Sciatic nerve (tissue), 2 donors: ENCODE results near the gene KATNB1. TPM values are rescaled to one million over a fixed set of nuclear protein-coding genes. Genes with fewer than 3 reads are reported as not detected.
"Not testable (repeated sequence)": the region's sequence is repeated elsewhere in the genome, so short reads cannot be mapped to it uniquely, and the experiment has no call there.

Source experiments
- ATAC-seq: fragments of 200-7000 bp; cut with Tn5 transposase; one replicate; pipeline ENCODE4 v1.9.1; 2020; ENCODE audit warnings: mild to moderate bottlenecking, moderate library complexity
- DNase-seq: peaks from one replicate; pipeline ENCODE4 v3.0.0-alpha.2; 2020; ENCODE audit warnings: low spot score
- intact Hi-C: fragments of 100-400 bp; cut with DNase I; formaldehyde crosslinking; loops from one replicate; pipeline ENCODE4 v1.14.2; 2022
- total RNA-seq: library from RNA; stranded (reverse); fragmentation: NEBNext Ultra II Directional; extraction: Animal tissue kit (Norgen Biotek cat#: 25700); gene quantifications from one replicate; pipeline ENCODE4 v1.2.1, GENCODE V29; 2021
- donor health status: DM: no; HTN: no; CAD: no.
- donor health status: DM: no; HTN: no; CAD: no.

KATNB1 gene
- total RNA-seq, 1 donor from 2014 or later: 14.7 TPM

DNA sequence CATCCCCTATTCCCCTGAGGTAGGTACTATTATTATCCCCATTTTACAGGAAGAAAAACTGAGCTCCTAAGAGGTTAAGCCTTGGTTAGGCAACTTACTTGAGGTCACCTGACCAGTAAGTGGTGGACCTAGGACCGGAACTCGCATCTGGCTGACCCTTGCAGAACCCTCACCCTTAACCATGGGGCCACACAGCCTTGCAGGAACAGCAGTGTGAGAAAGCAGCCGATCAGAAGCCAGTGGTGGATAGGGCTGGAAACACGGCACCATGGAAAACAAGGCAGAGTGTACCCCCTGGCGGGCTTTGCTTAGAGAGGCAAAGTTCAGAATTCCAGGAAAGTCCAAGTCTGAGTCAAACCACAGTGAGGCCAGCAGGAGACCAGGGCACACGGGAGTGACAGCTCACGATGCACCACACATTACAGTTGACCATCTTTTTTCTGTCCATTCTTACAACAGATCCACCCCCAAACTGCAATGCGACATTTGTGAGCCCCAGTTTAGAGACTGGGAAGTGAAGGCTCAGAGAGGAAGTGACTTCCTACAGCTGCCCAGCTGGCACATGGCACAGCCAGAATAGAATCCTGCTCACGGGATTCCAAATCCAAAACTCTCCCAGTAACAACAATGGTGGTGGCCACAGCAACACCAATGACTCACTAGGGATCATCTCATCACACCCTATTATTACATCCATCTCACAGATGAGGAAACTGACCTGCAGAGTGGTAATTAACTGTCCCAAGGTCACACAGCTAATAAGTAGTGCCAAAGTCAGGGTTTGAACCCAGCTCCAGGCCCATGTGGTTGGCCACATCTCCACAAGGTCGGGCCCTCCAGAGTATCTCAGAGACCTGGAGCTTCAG is 46.4 kb downstream of the KATNB1 start:
- DNase-seq (no peak), ATAC-seq (no peak)
- intact Hi-C loops: no loop called here

GRCh38 chr16:57782607-57783055 is 47.1 kb downstream of the KATNB1 start:
- ATAC-seq, intact Hi-C loops, DNase-seq: not testable (repeated sequence)

DNA sequence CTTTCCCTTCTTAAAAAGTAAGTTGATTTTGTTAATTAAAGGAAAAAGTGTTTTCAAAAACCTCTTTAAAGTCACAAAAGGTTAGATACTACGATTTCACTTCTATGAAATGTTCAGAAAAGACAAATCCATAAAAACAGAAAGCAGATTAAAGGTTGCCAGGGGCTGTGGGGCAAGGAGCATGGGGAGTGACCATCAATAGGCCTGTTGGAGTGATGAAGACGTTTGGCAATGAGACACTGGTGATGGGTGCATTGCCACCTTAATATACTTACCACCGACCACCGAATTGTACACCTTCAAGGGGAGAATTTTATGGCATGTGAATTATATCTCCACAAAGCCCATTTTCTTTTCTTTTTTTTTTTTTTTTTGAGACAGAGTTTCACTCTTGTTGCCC is 47.5 kb downstream of the KATNB1 start:
- ATAC-seq: no peak
- DNase-seq: no peak
- intact Hi-C loops: no loop called here

- no peak for ATAC-seq
- no peak for DNase-seq
- intact Hi-C loops: no loop called here
These were observed 48.3 kb downstream of the KATNB1 start for GRCh38 chr16:57783883-57784282.

DNA sequence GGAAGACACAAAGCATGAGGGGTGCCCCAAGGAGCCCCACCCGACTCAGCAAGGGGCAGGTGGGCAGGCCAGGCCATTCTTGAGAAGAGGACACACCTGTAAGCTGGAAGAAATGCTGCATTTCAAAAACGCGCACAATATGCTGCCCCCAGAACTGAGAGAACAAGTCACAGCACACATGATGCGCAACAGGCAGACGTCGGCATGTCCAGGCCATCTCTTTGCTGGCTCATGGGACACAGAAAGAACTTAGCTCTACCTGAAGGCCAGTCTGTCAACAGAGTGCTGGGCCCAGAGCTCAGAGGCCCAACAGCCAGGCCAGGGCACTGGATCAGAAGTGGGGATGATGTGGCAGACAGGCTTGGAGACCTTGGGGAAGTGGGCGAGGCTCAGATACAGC is 48.8 kb downstream of the KATNB1 start:
- no peak for ATAC-seq
- intact Hi-C loops: no loop called here
- DNase-seq: no peak

- intact Hi-C loops: no loop called here
- no peak for DNase-seq
These were observed 49.8 kb downstream of the KATNB1 start for GRCh38 chr16:57785385-57785784.

DNA sequence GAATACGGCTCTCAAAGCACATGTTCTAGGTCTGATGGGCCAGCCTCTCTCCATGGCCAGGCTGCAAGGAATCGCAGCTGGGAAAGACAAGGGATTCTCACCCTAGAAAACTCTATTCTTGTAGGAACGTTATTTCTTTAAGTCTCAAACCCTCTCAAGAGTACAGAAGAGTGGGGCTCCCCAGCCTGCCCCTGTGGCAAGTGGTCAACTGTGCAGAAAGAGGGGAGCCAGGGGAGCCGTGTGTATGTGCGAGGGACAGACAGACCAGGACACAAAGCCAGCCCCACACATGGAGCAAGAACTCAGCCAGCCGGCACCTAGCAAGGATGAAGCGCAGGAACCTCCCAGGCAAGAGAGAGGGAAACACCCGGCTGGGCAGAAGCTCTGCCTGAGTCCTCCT is 50.4 kb downstream of the KATNB1 start:
- no peak for DNase-seq
- no peak for ATAC-seq
- intact Hi-C loops: no loop called here

More at GRCh38 chr16:57785385-57785784, 49.8 kb downstream of the KATNB1 start:
- ATAC-seq: no peak

DNA sequence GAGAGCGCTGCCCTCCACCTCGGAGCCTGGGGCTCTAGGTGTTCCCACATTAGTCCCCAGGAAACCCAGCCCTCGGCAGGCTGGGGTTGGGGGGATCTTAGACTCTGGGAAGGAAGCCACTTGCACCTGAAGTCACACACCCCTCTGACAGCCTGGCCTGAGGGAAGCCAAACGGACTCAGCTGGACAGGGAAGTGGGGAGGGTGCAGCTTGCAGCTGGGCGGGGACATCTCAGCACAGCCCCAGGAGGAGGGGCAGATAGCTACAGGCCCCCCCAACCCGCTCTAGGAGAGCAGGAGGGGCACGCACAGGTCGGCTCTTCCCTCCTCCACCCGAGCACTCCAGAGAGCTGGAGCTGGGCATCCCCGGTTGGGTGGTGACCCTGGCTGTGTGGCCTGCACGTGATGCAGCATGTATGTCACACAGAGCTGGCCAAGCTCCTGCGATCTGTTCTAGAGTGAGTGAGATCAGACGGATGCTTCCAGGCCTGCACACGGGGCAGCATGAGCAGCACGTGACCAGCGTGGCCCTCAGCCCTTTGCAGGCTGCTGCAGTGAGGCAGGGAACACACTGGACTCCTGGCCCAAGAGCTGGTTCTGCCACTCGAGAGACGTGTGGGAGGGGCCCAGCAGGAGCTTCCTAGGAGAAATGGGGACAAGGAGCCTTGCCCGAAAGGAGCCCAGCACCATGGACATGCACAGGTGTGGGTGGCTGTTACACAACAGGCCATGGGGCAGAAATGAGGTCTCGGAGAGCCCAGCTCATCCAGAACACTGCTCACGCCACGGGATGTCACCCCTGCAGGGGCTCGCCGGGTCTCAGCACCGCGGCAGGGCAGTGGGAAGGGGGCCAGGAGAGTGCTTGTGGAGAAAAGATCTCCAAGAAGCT is 51.3 kb downstream of the KATNB1 start:
- DNase-seq: no peak
- intact Hi-C loops: no loop called here
- peak; percentile 90 for ATAC-seq

DNA sequence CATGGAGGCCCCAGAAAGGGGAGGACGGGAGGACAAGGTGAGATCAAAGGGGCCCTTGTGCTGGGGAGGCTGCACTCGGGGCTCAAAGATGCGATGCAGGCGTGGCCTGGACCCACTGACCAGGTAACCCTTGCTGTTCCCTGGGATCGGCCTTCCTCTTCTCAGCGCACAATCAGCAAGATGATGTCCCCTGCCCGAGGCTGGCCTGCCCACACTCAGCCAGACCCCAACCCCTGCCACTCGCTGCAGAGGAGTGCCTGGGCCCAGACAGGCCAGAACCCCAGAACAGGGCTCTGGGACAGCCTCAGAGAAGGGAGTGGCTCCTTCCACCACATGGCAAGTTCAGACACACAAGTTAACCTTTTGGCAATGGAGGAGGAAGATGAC is 51.9 kb downstream of the KATNB1 start:
- intact Hi-C loops: no loop called here
- no peak for ATAC-seq
- no peak for DNase-seq

DNA sequence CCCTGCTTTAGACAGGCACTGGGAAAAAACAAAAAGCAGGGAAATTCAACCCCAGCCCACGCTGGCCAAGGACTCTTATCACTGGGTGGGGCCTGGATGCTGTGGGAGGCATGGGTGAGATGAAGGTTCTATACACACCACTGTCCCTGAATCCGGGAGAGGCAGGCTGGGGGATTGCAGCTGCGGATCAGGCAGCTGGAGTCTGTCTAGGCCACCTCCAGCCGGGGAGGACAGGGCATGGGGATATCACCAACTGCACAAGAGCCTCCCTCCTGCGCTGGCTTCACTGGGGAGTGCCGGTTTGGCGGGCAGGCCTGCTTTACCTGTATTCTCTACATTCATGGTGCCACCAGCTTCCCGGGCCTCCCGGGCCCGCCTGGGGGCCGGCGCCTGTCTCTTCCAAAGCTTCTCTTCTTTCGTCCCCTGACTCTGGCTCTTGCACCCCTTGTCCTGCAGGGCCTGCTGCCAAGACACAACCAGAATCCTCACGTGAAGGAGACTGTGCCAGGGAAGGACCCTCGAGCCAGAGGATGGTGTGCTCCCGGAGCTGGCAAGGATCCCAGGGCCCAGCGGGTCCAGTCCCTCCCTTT is 52.8 kb downstream of the KATNB1 start:
- ATAC-seq: no peak
- intact Hi-C loops: no loop called here

DNA sequence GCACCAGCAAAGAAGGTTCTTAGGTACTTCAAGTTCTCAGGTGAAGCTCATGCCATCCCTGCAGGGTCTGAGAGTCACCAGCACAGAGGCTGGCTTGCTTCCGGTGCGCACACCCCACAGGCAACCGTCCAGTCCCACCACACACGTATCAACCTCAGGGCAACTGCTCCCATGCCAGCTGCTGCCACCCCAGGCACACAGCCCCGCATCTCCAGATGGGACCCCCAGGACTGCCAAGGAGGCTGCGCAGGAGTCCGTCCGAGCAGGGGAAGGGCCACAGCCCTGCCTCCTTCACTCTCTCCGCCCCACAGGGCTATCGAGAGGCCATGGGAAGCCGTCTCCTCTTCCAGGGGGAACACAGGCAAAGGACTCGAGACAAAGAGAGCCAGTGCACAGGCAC is 53.4 kb downstream of the KATNB1 start:
- ATAC-seq (no peak), DNase-seq (no peak)
- intact Hi-C loops: no loop called here

More for the DNA sequence above, 52.8 kb downstream of the KATNB1 start:
- DNase-seq: no peak

GRCh38 chr16:57791195-57791892 is 55.8 kb downstream of the KATNB1 start:
- intact Hi-C loops: no loop called here
- no peak for ATAC-seq
- DNase-seq: no peak

- ATAC-seq (no peak), DNase-seq (no peak)
- intact Hi-C loops: no loop called here
These were observed 56.4 kb downstream of the KATNB1 start for GRCh38 chr16:57791893-57792461.

GRCh38 chr16:57794849-57795430 is 59.4 kb downstream of the KATNB1 start:
- no peak for ATAC-seq
- intact Hi-C loops: no loop called here
- DNase-seq: no peak

DNA sequence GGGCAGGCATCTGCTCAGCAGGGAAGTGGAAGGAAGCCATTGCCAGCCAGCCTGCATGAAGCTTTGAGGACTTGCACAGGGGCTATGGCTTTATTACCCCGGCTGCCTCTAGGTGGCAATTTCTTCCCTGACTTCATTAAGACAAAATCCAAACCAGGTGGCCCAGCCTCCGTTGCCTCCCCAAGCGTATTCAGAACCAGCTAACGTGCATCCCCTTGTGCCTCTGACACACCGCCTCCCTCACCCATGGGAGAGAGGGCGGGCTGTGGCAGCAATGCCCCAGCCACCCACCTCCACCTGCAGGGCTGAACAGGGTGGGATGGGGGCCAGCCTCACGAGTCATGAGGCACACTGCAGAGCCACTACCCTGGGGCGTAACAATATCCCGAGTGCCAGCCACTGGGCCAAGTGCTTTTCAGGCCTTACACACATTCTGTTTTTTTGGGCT is 59.9 kb downstream of the KATNB1 start:
- ATAC-seq (peak; percentile 16), DNase-seq (no peak)
- intact Hi-C loops: no loop called here

- ATAC-seq, intact Hi-C loops, DNase-seq: not testable (repeated sequence)
These were observed 60.4 kb downstream of the KATNB1 start for GRCh38 chr16:57796014-57796413.

GRCh38 chr16:57797216-57797525 is 61.6 kb downstream of the KATNB1 start:
- ATAC-seq (no peak), DNase-seq (no peak)
- intact Hi-C loops: no loop called here

DNA sequence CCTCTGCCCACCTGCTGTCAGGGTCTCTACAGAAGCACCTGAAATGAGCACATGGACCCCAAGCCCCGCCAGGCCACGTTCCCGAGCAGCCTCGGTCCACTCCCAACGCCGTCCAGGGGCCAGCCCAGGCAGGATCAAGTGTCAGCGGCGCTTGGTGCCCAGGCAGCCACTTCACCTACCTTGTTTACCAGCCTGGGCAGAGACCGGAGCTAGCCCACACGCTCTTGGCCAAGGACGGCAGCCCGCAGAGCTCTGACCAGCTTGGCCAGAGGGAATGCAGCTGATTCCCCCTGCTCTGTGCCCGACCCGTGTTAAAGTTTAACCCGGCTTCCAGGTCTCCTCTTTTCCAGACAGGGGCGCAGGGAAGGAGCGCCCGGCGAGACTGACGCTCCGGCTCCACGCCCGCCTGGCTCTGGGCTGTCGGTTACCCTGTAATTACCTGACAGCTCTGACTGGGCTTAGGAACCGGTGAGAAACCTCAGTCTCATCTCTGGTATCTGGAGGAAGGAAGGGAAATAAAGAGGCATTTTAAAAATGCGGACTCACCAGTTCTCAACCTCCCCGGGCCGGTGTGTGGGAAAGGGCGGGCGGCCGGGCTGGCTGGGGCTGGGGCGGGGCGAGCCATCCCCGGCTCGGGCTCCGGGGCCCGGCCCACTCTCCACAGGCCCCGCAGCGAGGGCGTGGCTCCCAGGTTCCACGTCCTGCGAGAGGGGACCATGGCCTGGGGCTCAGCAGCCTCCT is 62.1 kb downstream of the KATNB1 start:
- ATAC-seq (no peak), DNase-seq (no peak)
- intact Hi-C loops: no loop called here
